HCT116 (cell line): ENCODE measurements around the gene STX10. TPM values are rescaled to one million over a fixed set of nuclear protein-coding genes. Genes with fewer than 3 reads are reported as not detected.
A peak's percentile ranks its signal among the peaks of the same experiment; 100 is the strongest.

Experiments used
- ATAC-seq: fragments of 200-7000 bp; cut with Tn5 transposase; 2 replicates; pipeline ENCODE4 v1.9.1; 2020; ENCODE audit warnings: mild to moderate bottlenecking, moderate library complexity
- BruUV-seq: library from RNA; stranded (reverse); fragments of 400-500 nt; replicated peaks from 2 replicates; lab custom pipeline; 2021; lab: Mats Ljungman, UMichigan
- CTCF ChIA-PET: fragments of 300-600 bp; sonication (Branson Sonifier 250); formaldehyde crosslinking; loops from one replicate; lab custom pipeline; 2021; ENCODE audit warnings: antibody characterized with exemption; lab: Charles Lee
- POLR2A ChIA-PET: fragments of 300-600, 350-600 bp; sonication (Branson Sonifier 250); formaldehyde crosslinking; loops from one replicate; lab custom pipeline; 2021; ENCODE audit warnings: antibody characterized with exemption; lab: Charles Lee
- RAD21 ChIA-PET, 2 experiments: fragments of 300-600 bp; sonication (Branson Sonifier 250); formaldehyde crosslinking; loops; one replicate each; lab custom pipeline; 2023; ENCODE audit warnings: low total read pairs in 2 of 2; ENCODE audit not compliant: uncharacterized antibody in 2 of 2, unreplicated experiment in 2 of 2, low non-redundant PET in 1 of 2; lab: Charles Lee
- DNase-seq: peaks from one replicate; pipeline ENCODE4 v3.0.0-alpha.2; 2010; ENCODE audit warnings: low read depth, low spot score
- H2AFZ ChIP-seq: fragments of 200-600 bp; shearing (Covaris generic), sonication (generic); 2 replicates; pipeline ENCODE4 v1.6.1; 2017; ENCODE audit warnings: low read depth, mixed run types, mixed read lengths, antibody characterized with exemption, low read length; ENCODE audit not compliant: poor library complexity, severe bottlenecking
- H3K27ac ChIP-seq: 2 replicates; pipeline ENCODE4 v1.5.1; 2012; ENCODE audit warnings: low read depth, low read length
- H3K27me3 ChIP-seq: fragments of 200-600 bp; sonication (generic); 2 replicates; pipeline ENCODE4 v1.6.1; 2016; ENCODE audit warnings: mixed run types, low read length, mixed read lengths; ENCODE audit not compliant: insufficient read depth
- H3K36me3 ChIP-seq, 2 experiments: fragments of 200-500 bp in 1 of 2; fragments of 200-600 bp in 1 of 2; sonication (Bioruptor generic) in 1 of 2; sonication (generic) in 1 of 2; 2 replicates each; pipeline versions ENCODE4 v1.5.1 to v1.6.1; 2014 to 2016; ENCODE audit warnings: low read length in 2 of 2, inconsistent platforms in 1 of 2, mixed read lengths in 1 of 2, mixed run types in 1 of 2; ENCODE audit not compliant: insufficient read depth in 2 of 2, control insufficient read depth in 1 of 2
- H3K4me1 ChIP-seq, 2 experiments: fragments of 200-600 bp in 1 of 2; sonication (generic) in 1 of 2; 2 replicates each; pipeline versions ENCODE4 v1.5.1 to v1.6.1; 2012 to 2017; ENCODE audit warnings: low read length in 2 of 2, inconsistent platforms in 1 of 2, mild to moderate bottlenecking in 1 of 2, mixed read lengths in 1 of 2, mixed run types in 1 of 2, moderate library complexity in 1 of 2; ENCODE audit not compliant: insufficient read depth in 2 of 2, control insufficient read depth in 1 of 2
- H3K4me2 ChIP-seq: fragments of 200-600 bp; sonication (generic); 2 replicates; pipeline ENCODE4 v1.6.1; 2017; ENCODE audit warnings: mixed run types, low read length, mixed read lengths
- H3K4me3 ChIP-seq, 2 experiments: fragments of 200-600 bp in 1 of 2; sonication (generic) in 1 of 2; replicated peaks in 1 of 2; 2 replicates each; pipeline ENCODE4 v1.5.1; 2011 to 2016; ENCODE audit warnings: low read length in 2 of 2, control low read depth in 1 of 2, low read depth in 1 of 2, mild to moderate bottlenecking in 1 of 2, mixed read lengths in 1 of 2, mixed run types in 1 of 2
- H3K79me2 ChIP-seq: fragments of 200-600 bp; sonication (generic); 2 replicates; pipeline ENCODE4 v1.6.1; 2017; ENCODE audit warnings: mild to moderate bottlenecking, mixed run types, low read length, moderate library complexity, mixed read lengths; ENCODE audit not compliant: insufficient read depth
- H3K9ac ChIP-seq: fragments of 200-600 bp; sonication (generic); 2 replicates; pipeline ENCODE4 v1.6.1; 2016; ENCODE audit warnings: low read length, mixed read lengths
- H3K9me2 ChIP-seq: fragments of 200-600 bp; sonication (generic), shearing (Covaris generic); 2 replicates; pipeline ENCODE4 v1.6.1; 2017; ENCODE audit warnings: mixed run types, mild to moderate bottlenecking, moderate library complexity; ENCODE audit not compliant: insufficient read depth
- H3K9me3 ChIP-seq, 2 experiments: fragments of 200-500 bp in 1 of 2; fragments of 200-600 bp in 1 of 2; sonication (Bioruptor generic) in 1 of 2; sonication (generic) in 1 of 2; 2 replicates each; pipeline ENCODE4 v1.6.1; 2014 to 2017; ENCODE audit warnings: low read length in 2 of 2, mixed read lengths in 2 of 2, inconsistent platforms in 1 of 2, low read depth in 1 of 2, mild to moderate bottlenecking in 1 of 2, mixed run types in 1 of 2, moderate library complexity in 1 of 2; ENCODE audit not compliant: control insufficient read depth in 1 of 2, insufficient read depth in 1 of 2
- H4K20me1 ChIP-seq: fragments of 200-600 bp; sonication (generic), shearing (Covaris generic); 2 replicates; pipeline ENCODE4 v1.6.1; 2017; ENCODE audit warnings: mixed run types, mild to moderate bottlenecking, moderate library complexity; ENCODE audit not compliant: insufficient read depth
- CTCF ChIP-seq, 3 experiments: fragments of 200-600 bp in 1 of 3; sonication (generic) in 1 of 3; IDR thresholded peaks in 2 of 3; conservative IDR thresholded peaks in 1 of 3; 2 replicates each; pipeline ENCODE4 v1.5.1; 2012 to 2017; ENCODE audit warnings: low read depth in 2 of 3, low read length in 2 of 3, antibody characterized with exemption in 1 of 3, borderline replicate concordance in 1 of 3, control low read depth in 1 of 3, mild to moderate bottlenecking in 1 of 3, mixed read lengths in 1 of 3, mixed run types in 1 of 3, moderate library complexity in 1 of 3; ENCODE audit not compliant: insufficient read depth in 1 of 3
- SP1 ChIP-seq: IDR thresholded peaks from 2 replicates; pipeline ENCODE4 v1.6.1; 2012; ENCODE audit warnings: low read depth
- SRF ChIP-seq: IDR thresholded peaks from 2 replicates; pipeline ENCODE4 v1.6.1; 2012; ENCODE audit warnings: low read depth
- ZBTB33 ChIP-seq: IDR thresholded peaks from 2 replicates; pipeline ENCODE4 v1.6.1; 2011; ENCODE audit warnings: mild to moderate bottlenecking, low read length, moderate library complexity; ENCODE audit not compliant: insufficient replicate concordance; ENCODE audit errors: extremely low read depth
- intact Hi-C: fragments of 100-400 bp; cut with micrococcal nuclease; formaldehyde crosslinking; loops from 2 replicates; pipeline ENCODE4 v1.10.0; 2022
- total RNA-seq: library from RNA; stranded (reverse); gene quantifications from one replicate; pipeline ENCODE4 v1.2.1, GENCODE V29; 2021; ENCODE audit not compliant: unreplicated experiment

The STX10 gene
- total RNA-seq, 1 experiment from 2014 or later: 149 TPM

GRCh38 chr19:13101590-13102415 is 48.4 kb downstream of the STX10 start:
- Histone ChIP-seq H3K9me2 (no peaks in the 10 kb centered on the region), H3K27ac (peak overlapping the region; percentile 16; the same call in 1 of the 2 replicates), H3K4me2 (peak overlapping the region; percentile 56), H3K27me3 (no peaks in the 10 kb centered on the region), H3K4me3 (peak overlapping the region; percentile 28 to 45), H3K9ac (peak overlapping the region; percentile 44), H4K20me1 (no peaks in the 10 kb centered on the region), H2AFZ (no peak overlapping the region), H3K9me3 (no peaks in the 10 kb centered on the region), H3K4me1 (peaks cover 3 to 39% of the 10 kb centered on the region in 2 experiments; a peak in 3 of 4 replicates), H3K36me3 (no peaks in the 10 kb centered on the region), H3K79me2 (no peaks in the 10 kb centered on the region)
- intact Hi-C loops: loop anchor here (1.0 kb wide), 1 partner anchor 160 kb away; no protein-coding TSS in a partner anchor
- CTCF ChIA-PET: interaction anchor here (0.5 to 1.0 kb wide), 10 partner anchors 16 to 233 kb away, joined by 3 to 13 read pairs (median 4); partner anchors contain the start of gene NACC1
- POLR2A ChIA-PET: interaction anchor here (1.0 kb wide), 1 partner anchor 51 kb away, joined by 4 read pairs; no protein-coding TSS in a partner anchor
- DNase-seq: no peak
- no peak for ATAC-seq
- RAD21 ChIA-PET: interaction anchor here in 1 of 2 experiments (0.8 kb wide), 1 partner anchor 124 kb away, joined by 4 read pairs; no protein-coding TSS in a partner anchor
- no TSS peak for BruUV-seq
- no peak for TF ChIP-seq SRF
- 0 out of 6 replicates have a peak, but pooled peaks of 1 of the 3 experiments have one; percentile 1 for TF ChIP-seq CTCF (IDR thresholded peaks at IDR 0.05 in 2 of 3, conservative IDR thresholded peaks at IDR 0.05 in 1 of 3; ENCODE audit: borderline replicate concordance in 1 of 3, insufficient read depth in 1 of 3, low read depth in 2 of 3, low read length in 2 of 3)
- no peak for TF ChIP-seq ZBTB33
- no peak for TF ChIP-seq SP1
